Stomach (tissue), 19 donors: Measurements from ENCODE around the gene PRDM5. TPM values are rescaled to one million over a fixed set of nuclear protein-coding genes. Genes with fewer than 3 reads are reported as not detected.

Experiments
- DNase-seq, 2 donors: peaks; one replicate each; pipeline versions ENCODE4 v3.0.0 to v3.0.0-alpha.2; 2013 to 2019
- H3K27ac ChIP-seq, 5 donors: fragments of 200-600 bp in 4 of 5; sonication (generic) in 4 of 5; one replicate each; pipeline ENCODE4 v1.5.1; 2013 to 2019; ENCODE audit warnings: mild to moderate bottlenecking in 1 of 5, moderate library complexity in 1 of 5
- H3K27me3 ChIP-seq, 3 donors: fragments of 200-600 bp; sonication (generic); one replicate each; pipeline ENCODE4 v1.5.1; 2017 to 2019; ENCODE audit warnings: mixed run types in 1 of 3
- H3K36me3 ChIP-seq, 4 donors: fragments of 200-600 bp; sonication (generic); 1 replicate in 3 of 4; 2 replicates in 1 of 4; pipeline ENCODE4 v1.5.1; 2016 to 2019
- H3K4me1 ChIP-seq, 4 donors: fragments of 200-600 bp; sonication (generic); one replicate each; pipeline ENCODE4 v1.5.1; 2016 to 2019
- H3K4me3 ChIP-seq, 4 donors: fragments of 200-600 bp; sonication (generic) in 3 of 4; one replicate each; pipeline ENCODE4 v1.5.1; 2016 to 2019; ENCODE audit warnings: mild to moderate bottlenecking in 1 of 4
- H3K9me3 ChIP-seq, 4 donors: fragments of 200-600 bp; sonication (generic); one replicate each; pipeline ENCODE4 v1.5.1; 2016 to 2019
- CTCF ChIP-seq, 7 experiments: fragments of 450-650 bp in 4 of 7; fragments of 200-600 bp in 3 of 7; sonication (generic) in 3 of 7; IDR thresholded peaks; one replicate each; pipeline ENCODE4 v1.5.1; 2016 to 2019; ENCODE audit warnings: antibody characterized with exemption in 7 of 7, control low read depth in 2 of 7, mild to moderate bottlenecking in 1 of 7
- EP300 ChIP-seq: sonication (generic); formaldehyde crosslinking; IDR thresholded peaks from one replicate; pipeline ENCODE4 v1.6.1; 2017; ENCODE audit warnings: antibody characterized with exemption
- POLR2A ChIP-seq, 4 donors: fragments of 450-650 bp; IDR thresholded peaks; one replicate each; pipeline ENCODE4 v1.6.1; 2016; ENCODE audit warnings: antibody characterized with exemption in 4 of 4, control low read depth in 2 of 4, mild to moderate bottlenecking in 1 of 4, moderate library complexity in 1 of 4
- POLR2AphosphoS5 ChIP-seq, 3 donors: sonication (generic); formaldehyde crosslinking; IDR thresholded peaks; one replicate each; pipeline ENCODE4 v1.6.1; 2016; ENCODE audit warnings: antibody characterized with exemption in 3 of 3
- WGBS, 5 donors: extraction: QIAGEN DNeasy Blood & Tissue Kit in 3 of 5; methylation state at CpG; one replicate each; pipeline versions ENCODE4 v1.1.5 to v1.1.7; 2013 to 2018; 5-methylcytosine and 5-hydroxymethylcytosine counted together
- intact Hi-C: fragments of 100-400 bp; cut with DNase I; formaldehyde crosslinking; loops from one replicate; pipeline ENCODE4 v1.15.1; 2023; ENCODE audit warnings: low total_unique reads
- long read RNA-seq, 10 donors: transcript quantifications; one replicate each; lab custom pipeline, GENCODE V29; 2026
- polyA plus RNA-seq, 3 donors: library from polyadenylated mRNA; stranded (reverse); fragments of 200-250 nt; gene quantifications; one replicate each; pipeline ENCODE4 v1.2.3, GENCODE V29; 2013
- total RNA-seq, 5 donors: library from RNA; depleted of rRNA; stranded (reverse); fragments of >200 nt; gene quantifications; one replicate each; pipeline versions ENCODE4 v1.1.0 to v1.2.3, GENCODE V29; 2014 to 2016
- donor health status: healthy with polysubstance abuse.
- donor health status: Bipolar disorder and iron deficiency.
- donor health status: healthy.

Gene PRDM5
- total RNA-seq (10 to 100 TPM in 4 of 5 donors, 1 to 10 TPM in 1; 1.8 to 64.7 (median 24.9) TPM), polyA plus RNA-seq (1 to 10 TPM; 1.5 to 6.1 (median 3.5) TPM)
- long read RNA-seq, donor 1, partial matches to known transcripts, result 0 of 2 reads
- long read RNA-seq, donor 1, other reads (novel, unspliced or antisense), result 0 of 2 reads
- long read RNA-seq, donor 2, result 0 reads
- long read RNA-seq, donor 3, result 0 reads
- long read RNA-seq, donor 4, result 0 reads
- long read RNA-seq, donor 5, partial matches to known transcripts, result 0 of 1 reads
- long read RNA-seq, donor 5, other reads (novel, unspliced or antisense), result 0 of 1 reads
- long read RNA-seq, donor 6, full-length matches to known transcripts, result 6 of 6 reads
- long read RNA-seq, donor 6, partial matches to known transcripts, result 0 of 6 reads
- long read RNA-seq, donor 6, other reads (novel, unspliced or antisense), result 0 of 6 reads
- long read RNA-seq, donor 7, partial matches to known transcripts, result 0 of 2 reads
- long read RNA-seq, donor 7, other reads (novel, unspliced or antisense), result 0 of 2 reads
- long read RNA-seq, donor 8, partial matches to known transcripts, result 0 of 3 reads
- long read RNA-seq, donor 8, other reads (novel, unspliced or antisense), result 0 of 3 reads
- long read RNA-seq, donor 9, result 0 reads
- long read RNA-seq, donor 10, partial matches to known transcripts, result 0 of 1 reads
- long read RNA-seq, donor 10, other reads (novel, unspliced or antisense), result 0 of 1 reads

DNA sequence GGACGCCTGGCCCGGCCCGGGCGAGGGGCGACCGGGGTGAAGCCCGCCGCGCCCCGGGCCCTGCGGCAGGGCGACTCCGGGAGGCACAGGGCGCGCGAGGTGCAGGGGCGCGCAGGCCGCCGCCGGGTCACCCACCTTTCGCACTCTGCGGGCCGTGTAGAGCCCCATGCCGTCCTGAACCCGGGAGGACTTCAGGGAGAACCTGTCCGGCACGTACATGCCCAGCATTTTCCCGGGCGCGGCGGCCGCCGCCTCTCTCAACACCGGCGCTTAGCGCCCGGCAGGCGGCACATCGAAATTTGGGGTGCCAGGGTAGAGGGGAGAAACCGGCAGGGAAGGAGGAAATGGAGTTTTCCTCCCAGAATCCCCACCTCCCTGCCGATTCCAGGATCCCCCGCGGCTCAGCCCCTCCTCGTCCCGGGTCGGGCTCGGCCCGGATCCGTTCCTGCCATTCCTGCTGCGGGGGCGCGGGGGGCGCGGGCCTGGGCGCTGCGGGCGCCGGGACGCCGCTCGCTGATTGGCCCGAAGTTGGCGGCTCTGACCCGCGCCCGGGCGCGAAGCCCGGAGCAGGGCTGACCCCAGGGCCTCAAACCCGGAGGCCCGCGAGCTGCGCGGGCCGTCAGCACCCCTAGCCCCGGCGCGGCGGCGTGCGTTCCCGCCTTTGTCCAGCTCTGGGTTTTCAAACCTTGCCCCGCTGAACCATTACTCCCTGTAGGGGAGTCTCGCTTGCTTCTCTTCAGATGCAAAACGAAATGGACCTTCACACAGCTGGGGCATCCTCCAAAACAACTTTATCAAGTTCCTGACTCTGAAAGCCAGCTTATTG, at the start of gene PRDM5:
TSS of gene PRDM5 (minus strand) at position 346 of the 826 bp plus-strand sequence. CDS start at position 228, 118 bp downstream.
- no peaks in the 10 kb centered on the region for H3K36me3 ChIP-seq
- H3K4me3 ChIP-seq, result peak within 1 kb of the TSS; percentile 75 to 81 (median 77)
- H3K9me3 ChIP-seq, result no peaks in the 10 kb centered on the region
- TF ChIP-seq EP300 (no peak), POLR2AphosphoS5 (IDR thresholded peaks at IDR 0.05) (no peak), CTCF (IDR thresholded peaks at IDR 0.05) (peak in 1 of 7 experiments; percentile 9), POLR2A (IDR thresholded peaks at IDR 0.05) (no peak)
- intact Hi-C loops, result no loop called here
- H3K27ac ChIP-seq, result peak within 1 kb of the TSS; percentile 84 to 95 (median 92)
- H3K27me3 ChIP-seq, result peaks cover 0 to 13% (median 0%) of the 10 kb centered on the region in 3 donors
- peaks cover 0 to 49% (median 29%) of the 10 kb centered on the region in 4 donors for H3K4me1 ChIP-seq
- peak; percentile 29 to 83 for DNase-seq
- WGBS, 5 donors, result 0 to 1% (median 1%) methylated on average over 36 to 86 of the region's 86 CpGs

DNA sequence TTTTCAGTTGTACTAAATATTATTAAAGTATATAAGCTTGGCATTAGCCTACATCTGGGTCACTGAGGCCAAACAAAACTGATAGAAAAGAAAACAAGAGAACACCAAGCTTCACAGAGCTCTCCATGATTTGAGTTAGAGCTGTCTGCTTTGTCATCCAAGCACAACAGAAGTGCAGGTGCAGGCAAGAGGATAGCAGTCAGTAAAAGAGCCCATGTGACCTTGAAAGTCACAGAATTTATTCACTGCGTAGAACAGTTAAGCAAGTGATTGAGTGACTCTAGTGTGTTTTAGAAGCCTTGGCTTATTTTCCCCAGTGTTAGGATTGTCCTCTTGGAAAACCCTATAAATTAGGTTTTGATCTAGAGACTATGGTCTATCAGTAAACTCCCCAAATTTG, 49.4 kb upstream of the PRDM5 start:
- intact Hi-C loops, result no loop called here
- Histone ChIP-seq H3K36me3 (no peaks in the 10 kb centered on the region), H3K27ac (no peak overlapping the region), H3K4me1 (no peaks in the 10 kb centered on the region), H3K27me3 (no peaks in the 10 kb centered on the region), H3K4me3 (no peak overlapping the region), H3K9me3 (no peaks in the 10 kb centered on the region)
- TF ChIP-seq POLR2A (IDR thresholded peaks at IDR 0.05) (no peak), EP300 (no peak), POLR2AphosphoS5 (IDR thresholded peaks at IDR 0.05) (no peak), CTCF (IDR thresholded peaks at IDR 0.05) (no peak)
- no peak for DNase-seq
- 50 to 62% (median 57%) methylated on average over 1 of the region's 1 CpG for WGBS, 5 donors

DNA sequence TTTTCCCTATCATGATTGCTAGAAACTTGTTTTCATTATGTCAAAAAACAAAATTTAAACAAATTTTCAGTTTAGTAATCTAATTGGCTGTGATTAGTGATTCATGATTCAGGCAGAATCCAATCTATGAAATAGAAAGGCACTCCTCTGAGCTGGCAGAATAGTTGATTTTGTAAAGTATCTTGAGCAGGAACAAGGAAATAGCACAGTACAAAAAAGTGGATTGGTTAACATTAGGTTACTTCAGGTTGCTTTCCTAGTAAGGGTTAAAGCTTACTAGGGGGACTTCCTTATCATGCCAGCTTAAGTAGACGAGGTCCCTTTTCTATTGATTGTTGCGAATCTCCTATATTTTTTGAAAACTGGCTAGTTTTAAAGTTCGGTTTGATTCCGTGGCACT, 43.4 kb upstream of the PRDM5 start:
- Histone ChIP-seq H3K36me3 (no peaks in the 10 kb centered on the region), H3K9me3 (no peaks in the 10 kb centered on the region), H3K4me3 (no peak overlapping the region), H3K27me3 (no peaks in the 10 kb centered on the region), H3K27ac (no peak overlapping the region), H3K4me1 (no peaks in the 10 kb centered on the region)
- 53 to 71% (median 62%) methylated on average over 4 of the region's 4 CpGs for WGBS, 5 donors
- intact Hi-C loops, result no loop called here
- DNase-seq, result peak in 1 of 2 donors; percentile 6
- no peak for TF ChIP-seq EP300
- no peak for TF ChIP-seq POLR2A (IDR thresholded peaks at IDR 0.05)
- no peak for TF ChIP-seq CTCF (IDR thresholded peaks at IDR 0.05)

DNA sequence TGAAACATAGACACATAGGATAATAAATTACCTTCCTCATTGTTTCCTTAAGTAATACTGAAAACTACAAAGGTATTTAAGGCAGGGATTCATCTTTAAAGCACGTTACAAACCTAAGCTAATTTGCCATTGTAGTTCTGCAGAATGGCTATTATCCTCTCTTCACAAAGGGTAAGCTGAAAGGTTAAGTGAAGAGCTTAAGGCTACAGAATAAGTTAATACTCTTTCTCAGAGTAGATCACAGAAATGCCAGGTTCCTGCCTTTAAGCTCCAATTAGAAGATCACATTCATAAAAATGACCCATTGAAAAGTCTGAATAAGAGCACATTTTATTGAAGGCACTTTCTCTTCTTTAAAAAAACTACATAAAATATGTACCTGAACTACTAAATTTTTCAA, 42.1 kb upstream of the PRDM5 start:
- no peak for TF ChIP-seq CTCF (IDR thresholded peaks at IDR 0.05)
- TF ChIP-seq POLR2A (IDR thresholded peaks at IDR 0.05), result no peak
- no peak for TF ChIP-seq EP300
- no peak for TF ChIP-seq POLR2AphosphoS5 (IDR thresholded peaks at IDR 0.05)
- Histone ChIP-seq H3K9me3 (no peaks in the 10 kb centered on the region), H3K4me3 (no peak overlapping the region), H3K4me1 (no peaks in the 10 kb centered on the region), H3K27me3 (no peaks in the 10 kb centered on the region), H3K27ac (no peak overlapping the region), H3K36me3 (no peaks in the 10 kb centered on the region)
- no peak for DNase-seq
- intact Hi-C loops, result no loop called here
- WGBS, 5 donors, result 31 to 55% (median 44%) methylated on average over 1 of the region's 1 CpG
